Germinal center (tissue), 1 donor: ENCODE measurements around the gene NVL.
"Not testable (repeated sequence)": the region's sequence is repeated elsewhere in the genome, so short reads cannot be mapped to it uniquely, and the experiment has no call there.

Source experiments
- DNase-seq: peaks from one replicate; pipeline ENCODE4 v3.0.0; 2012; ENCODE audit warnings: mixed read lengths, low spot score

The NVL gene

GRCh38 chr1:224333939-224334786, 4.2 kb upstream of the NVL start:
- DNase-seq = no peak

- peak; percentile 52 for DNase-seq
Observed at GRCh38 chr1:224333309-224333926, 3.4 kb upstream of the NVL start.

GRCh38 chr1:224331824-224332223, 1.9 kb upstream of the NVL start:
- DNase-seq = no peak

GRCh38 chr1:224331326-224331725, 1.4 kb upstream of the NVL start:
- DNase-seq = no peak

- no peak for DNase-seq
Observed at GRCh38 chr1:224329484-224329841, 509 bp downstream of the NVL start.

GRCh38 chr1:224328644-224329043, 1.3 kb downstream of the NVL start:
- no peak for DNase-seq

GRCh38 chr1:224325959-224326358, 4.0 kb downstream of the NVL start:
- DNase-seq = no peak

- no peak for DNase-seq
Observed at GRCh38 chr1:224321706-224322105, 8.3 kb downstream of the NVL start.

GRCh38 chr1:224317383-224318045, 12.5 kb downstream of the NVL start:
- no peak for DNase-seq

- no peak for DNase-seq
Observed at GRCh38 chr1:224312025-224312424, 17.9 kb downstream of the NVL start.

GRCh38 chr1:224311503-224311902, 18.5 kb downstream of the NVL start:
- DNase-seq = not testable (repeated sequence)

GRCh38 chr1:224308064-224308463, 21.9 kb downstream of the NVL start:
- no peak for DNase-seq

- DNase-seq = no peak
Observed at GRCh38 chr1:224304767-224305166, 25.2 kb downstream of the NVL start.

- no peak for DNase-seq
Observed at GRCh38 chr1:224302947-224303346, 27.0 kb downstream of the NVL start.

- DNase-seq = no peak
Observed at GRCh38 chr1:224301391-224301790, 28.6 kb downstream of the NVL start.

GRCh38 chr1:224300346-224300745, 29.6 kb downstream of the NVL start:
- DNase-seq = no peak

GRCh38 chr1:224298346-224299330, 31.3 kb downstream of the NVL start:
- no peak for DNase-seq

GRCh38 chr1:224294775-224295174, 35.2 kb downstream of the NVL start:
- no peak for DNase-seq

GRCh38 chr1:224292419-224292818, 37.6 kb downstream of the NVL start:
- DNase-seq = no peak

- no peak for DNase-seq
Observed at GRCh38 chr1:224289396-224289795, 40.6 kb downstream of the NVL start.

GRCh38 chr1:224287714-224288113, 42.3 kb downstream of the NVL start:
- DNase-seq = no peak

- no peak for DNase-seq
Observed at GRCh38 chr1:224282140-224282539, 47.8 kb downstream of the NVL start.
